Measurements from ENCODE around the gene TNPO3.
"Not testable (repeated sequence)": the region's sequence is repeated elsewhere in the genome, so short reads cannot be mapped to it uniquely, and the experiment has no call there.

The TNPO3 gene

GRCh38 chr7:128919881-128920799, 134.8 kb downstream of the TNPO3 start:
- DNase-seq: no peak

GRCh38 chr7:128919241-128919640, 135.7 kb downstream of the TNPO3 start:
- DNase-seq: no peak

- DNase-seq: no peak
Measured at GRCh38 chr7:128918016-128918665, 136.8 kb downstream of the TNPO3 start.

GRCh38 chr7:128917122-128917521, 137.8 kb downstream of the TNPO3 start:
- DNase-seq: no peak

- DNase-seq: no peak
Measured at GRCh38 chr7:128916643-128916915, 138.3 kb downstream of the TNPO3 start.

GRCh38 chr7:128915841-128916642, 138.9 kb downstream of the TNPO3 start:
- no peak for DNase-seq

- DNase-seq: no peak
Measured at GRCh38 chr7:128915271-128915819, 139.6 kb downstream of the TNPO3 start.

- no peak for DNase-seq
Measured at GRCh38 chr7:128914566-128915151, 140.3 kb downstream of the TNPO3 start.

- DNase-seq: no peak
Measured at GRCh38 chr7:128913870-128914565, 140.9 kb downstream of the TNPO3 start.

- not testable (repeated sequence) for DNase-seq
Measured at GRCh38 chr7:128912709-128913495, 142.0 kb downstream of the TNPO3 start.

GRCh38 chr7:128912281-128912680, 142.6 kb downstream of the TNPO3 start:
- no peak for DNase-seq

GRCh38 chr7:128911423-128912031, 143.4 kb downstream of the TNPO3 start:
- DNase-seq: no peak

- DNase-seq: no peak
Measured at GRCh38 chr7:128910569-128910945, 144.4 kb downstream of the TNPO3 start, which contains the start of gene KCP. Gene KCP, minus strand, starts transcription at chr7:128910709. Its CDS starts 33 bp downstream, at chr7:128910676.

- no peak for DNase-seq
Measured at GRCh38 chr7:128909625-128910568, 145.0 kb downstream of the TNPO3 start.

GRCh38 chr7:128908750-128909624, 145.9 kb downstream of the TNPO3 start:
- DNase-seq: no peak

GRCh38 chr7:128906766-128907559, 147.9 kb downstream of the TNPO3 start:
- no peak for DNase-seq

GRCh38 chr7:128906001-128906765, 148.7 kb downstream of the TNPO3 start:
- no peak for DNase-seq
